ENCODE results near the gene SLC47A1.

SLC47A1 gene, protein sequence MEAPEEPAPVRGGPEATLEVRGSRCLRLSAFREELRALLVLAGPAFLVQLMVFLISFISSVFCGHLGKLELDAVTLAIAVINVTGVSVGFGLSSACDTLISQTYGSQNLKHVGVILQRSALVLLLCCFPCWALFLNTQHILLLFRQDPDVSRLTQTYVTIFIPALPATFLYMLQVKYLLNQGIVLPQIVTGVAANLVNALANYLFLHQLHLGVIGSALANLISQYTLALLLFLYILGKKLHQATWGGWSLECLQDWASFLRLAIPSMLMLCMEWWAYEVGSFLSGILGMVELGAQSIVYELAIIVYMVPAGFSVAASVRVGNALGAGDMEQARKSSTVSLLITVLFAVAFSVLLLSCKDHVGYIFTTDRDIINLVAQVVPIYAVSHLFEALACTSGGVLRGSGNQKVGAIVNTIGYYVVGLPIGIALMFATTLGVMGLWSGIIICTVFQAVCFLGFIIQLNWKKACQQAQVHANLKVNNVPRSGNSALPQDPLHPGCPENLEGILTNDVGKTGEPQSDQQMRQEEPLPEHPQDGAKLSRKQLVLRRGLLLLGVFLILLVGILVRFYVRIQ

DNA sequence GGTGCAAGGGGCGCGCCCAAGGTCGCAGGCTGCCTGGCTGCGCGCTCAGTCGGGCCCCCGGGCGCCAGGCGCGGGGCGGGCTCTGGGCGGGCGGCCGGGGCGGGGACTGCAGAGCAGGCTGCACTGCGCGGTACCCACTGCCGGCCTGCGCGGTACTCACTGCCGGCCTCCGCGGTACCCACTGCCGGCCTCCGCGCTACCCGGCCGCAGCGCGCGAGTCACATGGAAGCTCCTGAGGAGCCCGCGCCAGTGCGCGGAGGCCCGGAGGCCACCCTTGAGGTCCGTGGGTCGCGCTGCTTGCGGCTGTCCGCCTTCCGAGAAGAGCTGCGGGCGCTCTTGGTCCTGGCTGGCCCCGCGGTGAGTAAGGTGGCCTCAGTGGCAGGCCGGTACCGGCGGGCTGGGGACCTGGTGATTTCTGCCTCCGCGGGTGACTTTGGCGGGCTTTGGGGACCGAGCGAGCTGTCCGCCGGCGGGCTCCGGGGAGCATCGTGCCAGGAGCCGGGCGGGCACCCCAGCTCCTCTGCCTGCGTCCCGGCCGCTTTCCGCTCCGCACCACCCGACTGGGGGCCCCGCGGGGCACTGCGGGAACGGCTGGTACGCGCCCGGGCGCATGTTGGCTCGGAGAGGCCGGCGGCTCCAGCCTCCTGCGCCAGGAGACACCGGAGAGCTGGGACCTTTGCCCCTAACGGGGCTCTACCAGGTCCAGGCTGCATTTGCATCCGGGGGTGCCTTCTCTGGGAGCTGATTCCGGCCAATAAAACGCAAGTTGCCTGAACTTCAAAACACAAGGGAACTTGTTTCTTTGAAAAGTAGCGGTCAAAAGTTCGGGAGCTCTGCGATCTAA lies at the start of gene SLC47A1:
SLC47A1 (plus strand) TSS at position 137 of the 844 bp plus-strand sequence; CDS start at position 223, 86 bp downstream.
- TF ChIP-seq, protein P1, sequence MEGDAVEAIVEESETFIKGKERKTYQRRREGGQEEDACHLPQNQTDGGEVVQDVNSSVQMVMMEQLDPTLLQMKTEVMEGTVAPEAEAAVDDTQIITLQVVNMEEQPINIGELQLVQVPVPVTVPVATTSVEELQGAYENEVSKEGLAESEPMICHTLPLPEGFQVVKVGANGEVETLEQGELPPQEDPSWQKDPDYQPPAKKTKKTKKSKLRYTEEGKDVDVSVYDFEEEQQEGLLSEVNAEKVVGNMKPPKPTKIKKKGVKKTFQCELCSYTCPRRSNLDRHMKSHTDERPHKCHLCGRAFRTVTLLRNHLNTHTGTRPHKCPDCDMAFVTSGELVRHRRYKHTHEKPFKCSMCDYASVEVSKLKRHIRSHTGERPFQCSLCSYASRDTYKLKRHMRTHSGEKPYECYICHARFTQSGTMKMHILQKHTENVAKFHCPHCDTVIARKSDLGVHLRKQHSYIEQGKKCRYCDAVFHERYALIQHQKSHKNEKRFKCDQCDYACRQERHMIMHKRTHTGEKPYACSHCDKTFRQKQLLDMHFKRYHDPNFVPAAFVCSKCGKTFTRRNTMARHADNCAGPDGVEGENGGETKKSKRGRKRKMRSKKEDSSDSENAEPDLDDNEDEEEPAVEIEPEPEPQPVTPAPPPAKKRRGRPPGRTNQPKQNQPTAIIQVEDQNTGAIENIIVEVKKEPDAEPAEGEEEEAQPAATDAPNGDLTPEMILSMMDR (conservative IDR thresholded peaks at IDR 0.05), result no peak
- no peak within 1 kb of the TSS for H3K27ac ChIP-seq

DNA sequence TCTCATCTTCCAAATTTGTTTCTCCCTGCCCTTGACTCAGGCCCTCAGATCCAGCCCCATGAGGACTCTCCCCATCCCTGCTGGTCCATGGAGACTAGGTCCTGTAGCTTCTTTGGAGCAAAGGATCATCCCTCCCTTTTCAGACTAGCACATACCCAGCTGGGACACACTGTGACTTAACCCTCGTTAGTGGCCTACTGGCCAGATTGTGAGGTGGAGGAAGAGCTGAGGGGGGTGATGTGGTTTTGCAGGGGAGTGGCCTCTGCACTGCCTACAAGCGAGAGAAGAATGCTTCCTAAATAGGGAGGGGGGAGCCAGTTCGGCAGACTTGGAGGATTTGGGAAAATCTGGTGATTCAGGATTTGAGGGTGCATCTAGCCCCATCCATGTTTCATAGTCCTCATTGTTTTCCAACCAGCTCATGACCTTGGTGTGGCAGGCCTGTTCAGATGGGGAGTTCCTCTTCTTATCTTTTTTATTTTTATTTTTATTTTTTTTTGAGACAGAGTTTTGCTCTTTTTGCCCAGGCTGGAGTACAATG lies 47.8 kb upstream of the SLC47A1 start:
- TF ChIP-seq, protein P1 (conservative IDR thresholded peaks at IDR 0.05), result no peak
- no peak overlapping the region for H3K27ac ChIP-seq

DNA sequence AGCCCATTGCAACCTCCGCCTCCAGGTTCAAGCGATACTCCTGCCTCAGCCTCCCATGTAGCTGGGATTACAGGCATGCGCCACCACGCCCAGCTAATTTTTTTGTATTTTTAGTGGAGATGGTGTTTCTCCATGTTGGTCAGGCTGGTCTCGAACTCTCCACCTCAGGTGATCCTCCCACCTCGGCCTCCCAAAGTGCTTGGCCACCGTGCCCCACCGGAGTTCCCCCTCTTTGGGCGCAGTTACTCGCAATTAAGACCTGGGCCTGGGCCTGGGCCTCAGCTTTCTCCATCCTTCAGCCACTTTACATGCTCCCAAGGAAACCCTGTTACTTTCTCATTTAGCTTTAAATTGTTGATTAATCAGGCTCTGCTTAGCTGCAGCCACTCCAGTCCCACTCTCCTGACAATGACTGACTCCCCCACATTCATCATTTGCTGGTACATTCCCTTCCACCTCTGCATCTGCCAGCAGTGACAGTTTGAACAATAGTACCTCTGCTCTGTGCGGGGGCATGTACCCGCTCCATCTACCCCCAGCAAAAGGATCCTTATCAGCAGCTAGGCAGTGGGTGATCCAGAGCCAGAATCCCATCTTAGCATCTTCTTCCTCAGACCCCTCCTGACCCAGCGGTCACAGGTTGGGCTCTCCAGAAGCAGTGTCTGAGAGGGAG lies 47.2 kb upstream of the SLC47A1 start:
- TF ChIP-seq, protein P1 (conservative IDR thresholded peaks at IDR 0.05), result no peak
- no peak overlapping the region for H3K27ac ChIP-seq

DNA sequence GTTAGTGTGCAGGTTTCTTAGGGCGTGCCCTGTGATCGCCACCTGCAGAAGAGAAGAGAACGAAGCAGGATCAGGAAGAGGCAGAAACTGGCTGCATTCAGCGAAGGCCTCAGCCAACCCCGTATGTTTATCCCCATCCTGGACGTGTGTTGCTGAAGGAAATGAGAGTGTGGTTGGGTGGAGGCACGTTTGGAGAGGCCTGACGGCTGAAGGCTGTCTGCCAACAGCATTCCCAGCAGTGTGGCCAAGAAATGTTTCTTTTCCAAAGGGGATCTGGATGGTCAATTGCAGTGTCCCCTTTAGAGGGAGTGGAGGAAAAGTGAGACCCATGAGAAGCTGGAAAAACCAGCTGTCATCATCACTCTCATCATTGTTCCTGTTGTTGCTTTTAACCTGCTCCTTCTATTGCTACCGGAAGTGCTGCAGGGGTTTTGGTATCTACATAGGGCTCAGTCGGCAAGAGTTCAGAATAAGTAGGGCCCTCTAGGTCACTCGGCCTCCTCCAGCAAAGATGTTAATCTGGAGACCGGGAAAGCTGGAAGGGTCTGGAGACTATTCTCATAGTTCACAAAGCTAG lies 46.5 kb upstream of the SLC47A1 start:
- H3K27ac ChIP-seq, result no peak overlapping the region
- TF ChIP-seq, protein P1 (conservative IDR thresholded peaks at IDR 0.05), result no peak

DNA sequence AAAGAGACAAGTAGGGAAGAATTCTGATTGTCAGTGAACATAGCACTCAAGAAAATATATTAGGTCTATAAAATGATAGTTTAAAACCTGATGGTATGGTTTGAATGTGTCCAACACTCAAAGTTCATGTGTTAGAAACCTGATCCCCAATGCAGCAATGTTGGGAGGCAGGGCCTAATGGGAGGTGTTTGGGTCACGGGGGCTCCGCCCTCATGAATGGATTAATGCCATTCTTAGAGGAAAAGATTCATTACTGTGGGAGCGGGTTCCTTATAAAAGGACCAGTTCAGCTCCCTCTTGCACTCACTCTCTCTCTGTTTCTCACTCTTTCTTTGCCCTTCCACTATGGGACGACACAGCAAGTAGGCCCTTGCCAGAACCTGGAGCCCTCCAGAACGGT lies 41.5 kb upstream of the SLC47A1 start:
- TF ChIP-seq, protein P1 (conservative IDR thresholded peaks at IDR 0.05), result no peak
- no peak overlapping the region for H3K27ac ChIP-seq

DNA sequence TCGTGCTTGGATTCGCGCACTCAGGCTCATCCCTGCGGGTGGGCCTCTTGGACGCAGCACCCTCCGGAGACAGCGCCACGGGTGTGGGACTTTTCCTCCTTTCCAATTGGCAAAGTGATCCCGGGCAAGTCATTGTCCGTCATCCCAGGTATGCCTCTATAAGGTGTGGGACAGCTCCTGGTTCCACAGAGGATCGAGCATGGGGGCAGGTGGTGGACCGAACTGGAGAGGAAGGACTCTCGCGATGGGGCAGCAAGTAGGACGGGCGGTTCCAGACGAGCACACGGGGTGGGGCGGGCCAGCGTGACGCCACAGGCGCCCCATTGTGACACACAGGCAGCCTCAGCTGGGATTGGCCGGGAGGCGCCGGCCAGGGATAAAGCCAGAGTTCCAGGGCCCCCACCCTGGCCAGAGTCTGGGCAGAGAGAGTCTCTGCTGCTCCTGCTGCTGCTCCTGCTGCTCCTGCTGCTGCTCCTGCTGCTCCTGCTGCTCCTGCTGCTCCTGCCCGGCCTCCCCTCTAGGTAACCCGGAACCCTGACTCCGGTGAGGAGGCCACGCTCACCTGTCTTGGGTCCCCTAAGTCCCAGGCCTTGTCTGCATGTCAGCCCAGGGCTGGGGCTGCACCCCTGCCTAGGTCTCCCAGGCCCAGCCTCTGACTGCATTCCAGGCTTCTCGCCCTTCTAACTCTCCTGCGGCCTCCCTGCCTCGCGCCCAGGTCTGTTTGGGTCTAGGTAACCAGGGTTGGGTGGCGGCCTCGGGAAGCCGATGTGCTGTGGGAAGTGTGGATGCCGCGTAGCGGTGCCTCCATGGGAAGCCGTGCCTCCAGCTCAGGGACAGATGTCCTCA lies 38.5 kb upstream of the SLC47A1 start:
- TF ChIP-seq, protein P1 (conservative IDR thresholded peaks at IDR 0.05), result no peak
- H3K27ac ChIP-seq, result no peak overlapping the region
